Endothelial cell of umbilical vein (primary cell): ENCODE results near the gene RHCG. TPM values are rescaled to one million over a fixed set of nuclear protein-coding genes. Genes with fewer than 3 reads are reported as not detected.

Experiments
- BruUV-seq: library from RNA; stranded (reverse); fragments of 400-500 nt; replicated peaks from 2 replicates; lab custom pipeline; 2021; lab: Mats Ljungman, UMichigan
- CTCF ChIA-PET: fragments of 300-600, 350-600 bp; sonication (Branson Sonifier 250); formaldehyde crosslinking; loops from one replicate; lab custom pipeline; 2021; ENCODE audit warnings: antibody characterized with exemption, inconsistent platforms; lab: Charles Lee
- POLR2A ChIA-PET: fragments of 300-600, 350-600 bp; sonication (Branson Sonifier 250); formaldehyde crosslinking; loops from one replicate; lab custom pipeline; 2021; ENCODE audit warnings: antibody characterized with exemption, inconsistent platforms; lab: Charles Lee
- DNase-seq: peaks from one replicate; pipeline ENCODE4 v3.0.0-alpha.2; 2011; ENCODE audit warnings: low read depth, low spot score
- FAIRE-seq: peaks from 2 replicates; lab custom pipeline; 2011; peaks lifted over from hg19 to GRCh38; lab: Jason Lieb, UNC
- H2AFZ ChIP-seq: 2 replicates; pipeline ENCODE4 v1.6.0; 2012; ENCODE audit warnings: low read depth, low read length, control low read depth, inconsistent platforms
- H3K27ac ChIP-seq: 2 replicates; pipeline ENCODE4 v1.5.1; 2011; ENCODE audit warnings: low read depth, mild to moderate bottlenecking, control low read depth, low read length, moderate library complexity; ENCODE audit not compliant: insufficient read depth
- H3K27me3 ChIP-seq, 2 experiments: 2 replicates each; pipeline versions ENCODE4 v1.6.0 to v1.6.1; 2011; ENCODE audit warnings: low read length in 2 of 2, mixed read lengths in 1 of 2; ENCODE audit not compliant: control insufficient read depth in 2 of 2, insufficient read depth in 2 of 2
- H3K36me3 ChIP-seq, 2 experiments: 2 replicates in 1 of 2; 3 replicates in 1 of 2; pipeline ENCODE4 v1.5.1; 2011; ENCODE audit warnings: low read length in 2 of 2, mild to moderate bottlenecking in 1 of 2, moderate library complexity in 1 of 2; ENCODE audit not compliant: control insufficient read depth in 2 of 2, insufficient read depth in 2 of 2; ENCODE audit errors: extremely low read depth in 1 of 2
- H3K4me1 ChIP-seq: 3 replicates; pipeline ENCODE4 v1.5.1; 2011; ENCODE audit warnings: mild to moderate bottlenecking, low read length; ENCODE audit not compliant: control insufficient read depth, insufficient read depth; ENCODE audit errors: extremely low read depth
- H3K4me2 ChIP-seq: 2 replicates; pipeline ENCODE4 v1.6.1; 2011; ENCODE audit warnings: low read length, control low read depth, mixed read lengths; ENCODE audit not compliant: insufficient read depth
- H3K4me3 ChIP-seq, 3 experiments: fragments of 200-600 bp in 1 of 3; sonication (generic), shearing (Covaris generic) in 1 of 3; replicated peaks in 1 of 3; 2 replicates each; pipeline ENCODE4 v1.5.1; 2011 to 2016; ENCODE audit warnings: control low read depth in 3 of 3, low read length in 3 of 3, mild to moderate bottlenecking in 2 of 3, inconsistent platforms in 1 of 3, low read depth in 1 of 3, moderate library complexity in 1 of 3; ENCODE audit not compliant: insufficient read depth in 1 of 3
- H3K79me2 ChIP-seq: 2 replicates; pipeline ENCODE4 v1.6.0; 2012; ENCODE audit warnings: low read length, inconsistent platforms; ENCODE audit not compliant: control insufficient read depth, insufficient read depth
- H3K9ac ChIP-seq: replicated peaks from 2 replicates; pipeline ENCODE3; 2011; ENCODE audit warnings: low read length, control low read depth; ENCODE audit not compliant: insufficient read depth; ENCODE audit errors: extremely low read depth
- H3K9me1 ChIP-seq: replicated peaks from 3 replicates; pipeline ENCODE4 v1.6.0; 2011; ENCODE audit warnings: mild to moderate bottlenecking, low read length; ENCODE audit not compliant: control insufficient read depth, insufficient read depth; ENCODE audit errors: extremely low read depth
- H3K9me3 ChIP-seq: replicated peaks from 2 replicates; pipeline ENCODE4 v1.5.1; 2012; ENCODE audit warnings: low read length, inconsistent platforms; ENCODE audit not compliant: control insufficient read depth, insufficient read depth
- H4K20me1 ChIP-seq: replicated peaks from 2 replicates; pipeline ENCODE3; 2011; ENCODE audit warnings: mild to moderate bottlenecking, low read length; ENCODE audit not compliant: control insufficient read depth, insufficient read depth; ENCODE audit errors: extremely low read depth
- EZH2 ChIP-seq: IDR thresholded peaks from 2 replicates; pipeline ENCODE4 v1.6.1; 2012; ENCODE audit warnings: borderline replicate concordance, low read depth, mild to moderate bottlenecking, moderate library complexity, low read length, inconsistent platforms; ENCODE audit not compliant: severe bottlenecking
- FOS ChIP-seq: IDR thresholded peaks from 2 replicates; pipeline ENCODE4 v1.6.1; 2011; ENCODE audit warnings: mild to moderate bottlenecking, low read length, moderate library complexity, borderline replicate concordance; ENCODE audit not compliant: insufficient read depth
- GATA2 ChIP-seq: IDR thresholded peaks from 2 replicates; pipeline ENCODE4 v1.7.0; 2011; ENCODE audit warnings: low read depth, mild to moderate bottlenecking, moderate library complexity, mixed read lengths, low read length; ENCODE audit not compliant: insufficient read length, insufficient read depth
- JUN ChIP-seq: IDR thresholded peaks from 2 replicates; pipeline ENCODE4 v1.6.1; 2011; ENCODE audit warnings: borderline replicate concordance, low read depth; ENCODE audit not compliant: insufficient read length, insufficient read depth
- MYC ChIP-seq: IDR thresholded peaks from one replicate; pipeline ENCODE4 v1.6.1; 2011; ENCODE audit warnings: mild to moderate bottlenecking, low read depth, low read length
- POLR2A ChIP-seq: IDR thresholded peaks from 2 replicates; pipeline ENCODE4 v1.6.1; 2012; ENCODE audit warnings: low read depth, mild to moderate bottlenecking, control low read depth, low read length
- POLR2AphosphoS5 ChIP-seq: IDR thresholded peaks from 2 replicates; pipeline ENCODE4 v1.6.1; 2012; ENCODE audit warnings: low read depth, mild to moderate bottlenecking, control low read depth, low read length, moderate library complexity; ENCODE audit not compliant: insufficient read depth
- dilution Hi-C: fragments of 300-500 bp; cut with MboI; formaldehyde crosslinking; loops from one replicate; pipeline ENCODE4 v1.15.0; 2019; ENCODE audit warnings: low sequenced_read_pairs; ENCODE audit not compliant: extremely low pct_ligation_motif_present
- intact Hi-C: fragments of 100-400 bp; cut with micrococcal nuclease; formaldehyde crosslinking; loops from one replicate; pipeline ENCODE4 v1.10.0; 2022
- polyA plus RNA-seq, 4 experiments: library from polyadenylated mRNA; depleted of rRNA in 3 of 4; stranded (reverse) in 3 of 4; unstranded in 1 of 4; fragments of >200 nt; gene quantifications; 2 replicates each; pipeline versions ENCODE4 v1.2.1 to v1.2.3, GENCODE V29; 2011 to 2012; ENCODE audit warnings: missing spikeins in 1 of 4
- total RNA-seq: library from RNA; stranded (reverse); gene quantifications from 2 replicates; pipeline ENCODE4 v1.2.3, GENCODE V29; 2021
- TF ChIP-seq, protein P1 (sequence below), 2 donors: IDR thresholded peaks; 1 replicate in 1 of 2; 2 replicates in 1 of 2; pipeline ENCODE4 v1.5.1; 2011; ENCODE audit warnings: low read length in 2 of 2, mild to moderate bottlenecking in 2 of 2, moderate library complexity in 2 of 2, control low read depth in 1 of 2, inconsistent platforms in 1 of 2, low read depth in 1 of 2; ENCODE audit not compliant: insufficient read depth in 1 of 2; ENCODE audit errors: extremely low read depth in 1 of 2
- TF ChIP-seq, protein P2 (sequence below): IDR thresholded peaks from 2 replicates; pipeline ENCODE4 v1.6.1; 2011; ENCODE audit not compliant: insufficient read depth, insufficient read length

The RHCG gene
- total and polyA plus RNA-seq, 2 donors (not counting 3 experiments of a cell fraction or from before 2014, with no cell fraction given): not detected

DNA sequence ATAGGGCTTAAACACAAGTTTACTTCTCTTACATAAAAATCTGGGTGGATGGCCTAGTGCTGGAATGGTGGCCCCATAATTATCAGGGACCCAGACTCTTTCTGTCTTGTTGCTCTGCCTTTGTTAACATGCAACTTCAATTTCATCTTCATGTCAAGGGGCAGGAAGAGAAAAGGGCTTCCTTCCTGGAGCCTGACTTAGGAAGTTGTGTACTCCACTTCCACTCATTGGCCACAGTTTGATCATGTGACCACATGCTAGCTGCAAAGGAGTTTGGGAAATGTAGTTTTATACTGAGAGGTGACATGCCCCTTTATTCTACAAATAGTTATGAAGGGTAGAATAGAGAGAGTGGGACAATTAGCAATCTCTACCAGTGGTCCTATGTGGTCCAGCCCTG, 39.3 kb downstream of the RHCG start:
- BruUV-seq: no TSS peak
- Histone ChIP-seq H4K20me1 (no peaks in the 10 kb centered on the region), H3K79me2 (no peaks in the 10 kb centered on the region), H3K27ac (no peak overlapping the region), H3K9me1 (no peaks in the 10 kb centered on the region), H3K27me3 (peaks cover 3 to 9% of the 10 kb centered on the region in 2 experiments), H3K4me3 (no peak overlapping the region), H3K4me1 (no peaks in the 10 kb centered on the region), H3K9me3 (no peaks in the 10 kb centered on the region), H2AFZ (no peak overlapping the region), H3K36me3 (no peaks in the 10 kb centered on the region), H3K4me2 (no peak overlapping the region), H3K9ac (no peak overlapping the region)
- dilution Hi-C loops (no loop called here), intact Hi-C loops (no loop called here)
- DNase-seq: no peak
- TF ChIP-seq, protein P1, sequence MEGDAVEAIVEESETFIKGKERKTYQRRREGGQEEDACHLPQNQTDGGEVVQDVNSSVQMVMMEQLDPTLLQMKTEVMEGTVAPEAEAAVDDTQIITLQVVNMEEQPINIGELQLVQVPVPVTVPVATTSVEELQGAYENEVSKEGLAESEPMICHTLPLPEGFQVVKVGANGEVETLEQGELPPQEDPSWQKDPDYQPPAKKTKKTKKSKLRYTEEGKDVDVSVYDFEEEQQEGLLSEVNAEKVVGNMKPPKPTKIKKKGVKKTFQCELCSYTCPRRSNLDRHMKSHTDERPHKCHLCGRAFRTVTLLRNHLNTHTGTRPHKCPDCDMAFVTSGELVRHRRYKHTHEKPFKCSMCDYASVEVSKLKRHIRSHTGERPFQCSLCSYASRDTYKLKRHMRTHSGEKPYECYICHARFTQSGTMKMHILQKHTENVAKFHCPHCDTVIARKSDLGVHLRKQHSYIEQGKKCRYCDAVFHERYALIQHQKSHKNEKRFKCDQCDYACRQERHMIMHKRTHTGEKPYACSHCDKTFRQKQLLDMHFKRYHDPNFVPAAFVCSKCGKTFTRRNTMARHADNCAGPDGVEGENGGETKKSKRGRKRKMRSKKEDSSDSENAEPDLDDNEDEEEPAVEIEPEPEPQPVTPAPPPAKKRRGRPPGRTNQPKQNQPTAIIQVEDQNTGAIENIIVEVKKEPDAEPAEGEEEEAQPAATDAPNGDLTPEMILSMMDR (IDR thresholded peaks at IDR 0.05; ENCODE audit: extremely low read depth in 1 of 2, insufficient read depth in 1 of 2, low read depth in 1 of 2, low read length in 2 of 2): no peak
- TF ChIP-seq POLR2A: no peak
- no peak for TF ChIP-seq GATA2
- TF ChIP-seq, protein P2, sequence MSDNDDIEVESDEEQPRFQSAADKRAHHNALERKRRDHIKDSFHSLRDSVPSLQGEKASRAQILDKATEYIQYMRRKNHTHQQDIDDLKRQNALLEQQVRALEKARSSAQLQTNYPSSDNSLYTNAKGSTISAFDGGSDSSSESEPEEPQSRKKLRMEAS: no peak
- no peak for TF ChIP-seq EZH2
- no peak for TF ChIP-seq FOS
- no peak for TF ChIP-seq JUN
- no peak for TF ChIP-seq POLR2AphosphoS5
- TF ChIP-seq MYC: no peak
- ChIA-PET POLR2A (no interaction called here), CTCF (interaction anchor here (1.8 to 2.4 kb wide), 2 partner anchors 14 to 99 kb away, joined by 4 to 12 read pairs; no protein-coding TSS in a partner anchor)
- peak; percentile 72 for FAIRE-seq
